Muscle layer of duodenum (tissue), 2 donors: ENCODE data around the gene RNF13.

Experiments
- H3K27ac ChIP-seq: one replicate; pipeline ENCODE4 v1.7.0; 2013; ENCODE audit warnings: mild to moderate bottlenecking, low read length
- H3K27me3 ChIP-seq: one replicate; pipeline ENCODE4 v1.7.0; 2013; ENCODE audit warnings: low read depth, mild to moderate bottlenecking, control low read depth, low read length
- H3K36me3 ChIP-seq, 2 donors: one replicate each; pipeline ENCODE4 v1.7.0; 2013; ENCODE audit warnings: low read length in 2 of 2, control low read depth in 1 of 2, mild to moderate bottlenecking in 1 of 2; ENCODE audit not compliant: insufficient read depth in 2 of 2, control insufficient read depth in 1 of 2
- H3K4me1 ChIP-seq, 2 donors: one replicate each; pipeline ENCODE4 v1.7.0; 2013; ENCODE audit warnings: low read length in 2 of 2, mild to moderate bottlenecking in 2 of 2, control low read depth in 1 of 2, moderate library complexity in 1 of 2; ENCODE audit not compliant: insufficient read depth in 2 of 2, control insufficient read depth in 1 of 2
- H3K4me3 ChIP-seq, 2 donors: one replicate each; pipeline ENCODE4 v1.7.0; 2013; ENCODE audit warnings: low read length in 2 of 2, low read depth in 1 of 2, mild to moderate bottlenecking in 1 of 2
- H3K9me3 ChIP-seq, 2 donors: one replicate each; pipeline ENCODE4 v1.7.0; 2013; ENCODE audit warnings: low read length in 2 of 2, control low read depth in 1 of 2, mild to moderate bottlenecking in 1 of 2; ENCODE audit not compliant: control insufficient read depth in 1 of 2
- donor health status: healthy.

RNF13 gene

GRCh38 chr3:149999421-149999820, 186.4 kb downstream of the RNF13 start:
- Histone ChIP-seq H3K36me3 (no peaks in the 10 kb centered on the region), H3K4me1 (no peaks in the 10 kb centered on the region), H3K27me3 (no peaks in the 10 kb centered on the region), H3K4me3 (no peak overlapping the region), H3K27ac (no peak overlapping the region), H3K9me3 (peaks cover 0 to 4% of the 10 kb centered on the region in 2 donors)

- Histone ChIP-seq H3K27ac (no peak overlapping the region), H3K36me3 (no peaks in the 10 kb centered on the region), H3K4me3 (no peak overlapping the region), H3K4me1 (no peaks in the 10 kb centered on the region), H3K27me3 (no peaks in the 10 kb centered on the region), H3K9me3 (no peaks in the 10 kb centered on the region)
These were observed 187.6 kb downstream of the RNF13 start for GRCh38 chr3:150000641-150001040.

- Histone ChIP-seq H3K36me3 (no peaks in the 10 kb centered on the region), H3K9me3 (no peaks in the 10 kb centered on the region), H3K4me1 (no peaks in the 10 kb centered on the region), H3K4me3 (no peak overlapping the region), H3K27me3 (no peaks in the 10 kb centered on the region), H3K27ac (no peak overlapping the region)
These were observed 192.5 kb downstream of the RNF13 start for GRCh38 chr3:150005243-150006112.

- H3K4me3 ChIP-seq, result no peak overlapping the region
- no peak overlapping the region for H3K27ac ChIP-seq
- H3K36me3 ChIP-seq, result no peaks in the 10 kb centered on the region
- H3K9me3 ChIP-seq, result no peaks in the 10 kb centered on the region
- no peaks in the 10 kb centered on the region for H3K4me1 ChIP-seq
- no peaks in the 10 kb centered on the region for H3K27me3 ChIP-seq
These were observed 193.8 kb downstream of the RNF13 start for GRCh38 chr3:150006794-150007193.
